GM18499 (cell line): ENCODE data around the gene KIAA1755.

Experiments used
- ATAC-seq: cut with Tn5 transposase; IDR thresholded peaks from one replicate; pipeline ENCODE4 v1.9.1; 2021; ENCODE audit warnings: moderate number of reproducible peaks; ENCODE audit not compliant: insufficient read depth, unreplicated experiment

Gene KIAA1755

DNA sequence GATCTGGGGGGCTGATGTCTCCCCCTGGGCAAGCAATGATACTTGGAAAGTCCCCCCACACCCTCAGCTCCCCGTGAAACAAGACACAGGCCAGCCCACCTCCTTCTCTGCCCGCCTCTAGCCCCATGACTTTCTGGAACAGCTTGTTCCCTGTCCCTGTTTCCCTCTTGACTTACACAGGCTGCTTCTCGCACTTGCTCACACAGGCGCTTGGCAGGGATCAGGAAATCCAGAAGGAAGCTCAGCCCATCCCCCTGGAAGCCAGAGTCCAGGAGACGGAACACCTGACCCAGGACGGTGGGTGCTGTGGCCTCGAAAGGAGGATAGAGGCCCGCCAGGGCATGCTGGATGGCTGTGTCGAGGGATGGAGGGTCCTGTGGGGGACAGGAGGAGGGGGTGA lies 14.8 kb downstream of the KIAA1755 start:
- ATAC-seq, result no peak

DNA sequence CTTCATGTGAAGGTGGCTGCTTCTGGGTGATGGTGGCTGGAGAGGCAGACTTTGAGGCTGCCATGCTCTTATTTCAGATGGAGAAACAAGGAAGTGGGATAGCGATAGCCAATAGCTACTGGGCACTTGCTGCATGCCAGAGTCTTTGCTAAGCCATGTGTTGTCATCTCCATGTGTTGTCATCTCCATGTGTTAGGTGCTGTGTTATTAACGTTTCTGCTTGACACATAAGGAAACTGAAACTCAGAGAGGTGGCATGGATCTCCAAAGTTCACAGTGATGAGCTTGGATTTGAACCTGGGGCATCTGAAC lies 16.9 kb downstream of the KIAA1755 start:
- ATAC-seq, result no peak

DNA sequence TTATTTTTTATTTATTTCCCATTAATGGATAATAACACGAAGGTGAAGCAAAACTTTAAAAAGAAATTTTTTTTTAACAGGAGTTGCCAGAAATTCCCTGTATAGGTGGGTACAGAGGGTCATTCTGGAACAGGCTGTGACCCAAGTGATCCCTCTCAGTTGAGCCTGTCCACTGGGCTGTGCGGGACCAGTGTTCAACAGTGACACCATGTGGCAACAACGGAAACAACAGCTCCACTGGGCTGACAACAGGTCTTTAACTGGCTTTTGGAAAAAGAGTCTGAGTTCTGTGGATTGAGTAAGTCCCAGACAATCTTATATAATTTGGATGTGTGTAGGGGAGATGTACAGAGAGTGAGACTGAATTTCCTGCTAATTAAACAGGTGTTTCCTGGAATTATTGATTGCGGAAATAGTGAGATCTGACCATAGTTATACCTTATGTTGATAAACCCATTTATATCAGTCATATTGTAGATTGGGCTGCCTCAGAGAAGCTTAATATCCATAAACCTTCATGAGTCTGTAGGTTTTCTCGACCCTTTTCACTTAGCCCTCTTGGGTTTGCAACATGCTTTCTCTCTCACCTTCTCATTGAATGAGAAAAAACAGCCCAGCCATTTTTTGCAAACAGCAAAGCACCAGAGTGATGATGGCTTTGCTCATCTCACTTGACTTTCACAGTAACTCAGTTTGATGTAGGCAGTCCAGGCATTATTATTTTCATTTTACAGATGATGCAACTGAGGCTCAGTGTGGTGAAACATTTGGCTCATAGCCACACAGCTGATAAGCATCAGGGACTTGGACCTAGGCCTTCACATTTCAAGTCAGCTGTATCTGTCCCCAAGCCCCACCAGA lies 17.5 kb downstream of the KIAA1755 start:
- ATAC-seq, result no peak

- no peak for ATAC-seq
These were observed 19.3 kb downstream of the KIAA1755 start for GRCh38 chr20:38241201-38241600.

DNA sequence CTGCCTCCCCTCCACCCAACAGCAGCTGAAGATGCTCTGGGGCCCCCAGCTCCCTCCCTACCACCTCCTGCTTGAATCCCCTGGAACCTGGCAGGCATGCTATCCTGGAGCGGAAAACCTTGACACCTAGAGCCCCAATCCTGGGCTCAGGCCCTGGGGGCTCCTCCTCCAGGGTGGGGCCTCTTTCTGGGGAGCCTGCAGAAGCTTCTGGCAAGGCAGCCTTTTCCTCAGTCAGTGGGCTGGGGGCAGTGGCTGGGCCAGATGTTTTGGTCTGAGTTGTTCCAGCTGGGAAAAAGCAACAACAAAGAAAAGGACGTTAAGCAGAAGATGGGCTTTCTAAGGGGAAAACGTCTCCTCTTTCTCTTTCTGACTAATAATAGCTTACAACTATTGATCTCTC lies 21.1 kb downstream of the KIAA1755 start:
- ATAC-seq, result no peak

DNA sequence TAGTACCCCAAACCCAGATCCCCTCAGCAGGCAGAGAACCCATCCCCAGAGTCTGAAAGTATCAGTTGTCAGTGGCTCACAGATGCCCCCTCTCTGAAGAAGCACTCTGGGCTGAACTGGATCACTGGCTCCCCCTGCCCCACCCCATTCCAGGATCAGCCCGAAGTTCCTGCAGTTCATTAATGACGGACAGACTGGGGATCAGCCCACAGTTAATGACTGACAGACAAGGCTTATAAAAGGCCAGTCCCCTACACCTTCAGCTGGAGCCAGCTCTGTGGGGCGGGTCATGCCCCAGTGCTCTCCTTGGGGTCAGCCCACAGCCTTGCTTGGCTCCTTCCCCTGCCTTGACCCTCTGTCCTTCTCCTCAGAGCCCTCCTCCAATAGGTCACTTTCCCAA lies 21.7 kb downstream of the KIAA1755 start:
- no peak for ATAC-seq

DNA sequence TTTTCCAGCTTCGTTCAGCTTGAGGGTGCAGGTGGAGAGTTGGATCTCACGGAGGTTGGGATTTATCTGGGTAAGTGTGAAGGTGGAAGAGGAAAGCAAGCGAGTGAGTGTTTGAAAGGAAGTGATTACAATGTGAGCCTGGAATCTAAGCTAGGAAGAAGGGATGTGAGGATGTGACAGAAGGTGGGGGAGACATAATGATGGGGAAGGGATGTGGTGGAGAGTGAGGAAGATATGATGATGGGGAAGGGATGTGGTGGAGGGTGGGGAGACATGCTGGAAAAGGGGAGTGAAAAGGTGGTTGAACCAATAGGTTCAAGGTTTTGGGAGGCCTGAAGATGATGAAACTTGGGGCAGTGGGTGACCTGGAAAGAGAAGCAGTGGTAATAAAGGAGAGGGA lies 23.2 kb downstream of the KIAA1755 start:
- ATAC-seq, result no peak

DNA sequence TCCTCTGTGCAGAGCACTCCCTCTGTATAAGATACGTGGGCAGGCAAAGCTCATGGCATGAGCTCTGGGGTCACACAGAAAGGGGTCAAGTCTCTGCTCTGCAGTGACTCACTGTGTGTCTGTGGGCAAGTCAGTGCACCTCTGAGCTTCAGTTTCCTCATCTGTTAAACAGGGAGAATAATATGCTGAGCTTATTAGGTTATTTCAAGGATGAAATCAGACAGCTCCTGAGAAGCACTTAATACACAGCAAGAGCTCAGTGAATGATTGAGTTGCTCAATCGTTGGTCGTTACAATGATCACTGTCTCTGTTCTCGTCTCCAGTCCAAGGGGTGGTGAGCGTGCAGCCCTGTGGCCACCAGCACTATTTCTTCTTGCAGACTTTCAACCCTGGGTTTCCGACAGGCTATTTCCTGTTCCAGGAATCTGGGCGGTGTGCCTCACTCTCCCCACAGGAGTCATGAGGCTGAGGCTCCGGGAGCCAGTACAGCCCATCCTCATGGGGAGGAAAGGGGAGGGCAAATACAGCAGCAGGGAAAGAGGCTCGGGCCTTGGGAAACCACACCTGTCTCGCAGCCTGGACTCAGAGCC lies 28.9 kb downstream of the KIAA1755 start:
- ATAC-seq, result no peak

- ATAC-seq, result no peak
These were observed 29.5 kb downstream of the KIAA1755 start for GRCh38 chr20:38230957-38231526.

DNA sequence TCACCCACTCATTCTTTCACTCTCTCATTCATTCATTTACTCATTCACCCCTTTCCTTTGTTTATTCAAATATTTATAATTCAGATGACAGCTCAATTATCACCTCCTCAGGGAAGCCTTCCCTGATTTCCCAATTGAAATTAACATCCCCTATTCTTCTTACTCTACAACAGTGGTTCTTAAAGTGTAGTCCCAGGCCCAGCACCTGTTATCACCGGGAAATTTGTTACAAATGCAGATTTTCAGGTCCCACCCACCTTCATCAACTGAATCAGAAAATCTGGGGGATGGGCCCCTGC lies 30.3 kb downstream of the KIAA1755 start:
- ATAC-seq, result no peak

DNA sequence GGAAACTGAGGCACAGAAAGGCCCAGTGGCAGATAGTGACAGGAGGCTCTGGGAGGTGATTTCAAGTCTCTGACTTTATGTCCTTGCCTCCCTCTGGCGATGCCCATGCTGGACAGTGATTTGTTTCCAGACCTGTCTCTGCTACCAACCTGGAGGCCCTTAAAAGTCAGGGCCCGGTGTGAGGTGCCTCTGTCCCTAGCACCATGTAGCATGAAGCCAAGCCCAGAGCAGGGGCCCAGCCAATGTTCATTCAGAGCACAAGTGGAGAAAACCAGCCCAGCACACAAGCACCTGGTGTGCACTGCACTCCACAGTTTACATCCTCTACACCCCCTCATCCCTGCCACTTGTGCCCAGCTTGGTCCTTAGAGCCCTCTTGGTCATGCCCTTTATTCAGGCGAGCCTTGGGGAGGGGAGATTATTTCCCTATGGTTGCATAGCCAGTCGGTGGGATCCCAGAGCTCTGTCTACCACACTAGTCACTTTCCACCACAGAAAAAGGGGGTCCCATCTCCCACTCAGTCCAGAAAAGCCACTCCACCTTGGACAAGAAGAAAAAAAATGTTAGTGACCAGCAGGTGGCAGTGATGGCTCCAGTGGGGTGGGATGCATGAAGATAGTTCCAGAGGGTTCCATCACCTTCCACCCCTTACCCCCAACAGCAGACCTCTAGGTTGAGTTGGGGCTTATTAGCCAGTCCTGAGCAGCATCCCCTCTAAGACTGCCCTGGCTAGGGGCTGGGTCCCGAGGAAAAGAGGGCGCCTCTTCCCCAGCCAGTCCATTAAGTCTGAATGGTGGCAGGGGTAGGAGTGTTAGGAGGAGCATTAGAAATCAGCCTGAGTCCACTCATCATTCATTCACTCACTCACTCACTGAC lies 30.9 kb downstream of the KIAA1755 start:
- no peak for ATAC-seq

DNA sequence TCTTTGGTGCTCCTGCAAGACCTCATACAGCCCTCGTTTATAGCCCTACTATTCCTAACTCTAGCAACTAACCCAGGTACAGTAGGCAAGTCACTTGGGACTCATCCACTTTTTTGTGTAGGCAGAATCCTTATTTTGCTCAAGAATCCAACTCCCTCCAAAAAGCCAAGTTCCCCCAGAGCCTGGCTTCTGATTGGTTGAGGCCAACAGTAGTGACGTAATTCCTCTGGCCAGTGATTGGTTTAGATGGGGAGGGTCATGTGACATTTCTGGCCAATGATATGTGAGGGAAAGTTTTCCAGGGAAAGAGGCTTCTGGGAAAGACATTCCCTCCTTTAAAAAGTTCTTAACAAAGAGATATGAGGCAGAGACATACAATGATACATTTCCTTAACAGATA lies 32.1 kb downstream of the KIAA1755 start:
- ATAC-seq, result no peak

DNA sequence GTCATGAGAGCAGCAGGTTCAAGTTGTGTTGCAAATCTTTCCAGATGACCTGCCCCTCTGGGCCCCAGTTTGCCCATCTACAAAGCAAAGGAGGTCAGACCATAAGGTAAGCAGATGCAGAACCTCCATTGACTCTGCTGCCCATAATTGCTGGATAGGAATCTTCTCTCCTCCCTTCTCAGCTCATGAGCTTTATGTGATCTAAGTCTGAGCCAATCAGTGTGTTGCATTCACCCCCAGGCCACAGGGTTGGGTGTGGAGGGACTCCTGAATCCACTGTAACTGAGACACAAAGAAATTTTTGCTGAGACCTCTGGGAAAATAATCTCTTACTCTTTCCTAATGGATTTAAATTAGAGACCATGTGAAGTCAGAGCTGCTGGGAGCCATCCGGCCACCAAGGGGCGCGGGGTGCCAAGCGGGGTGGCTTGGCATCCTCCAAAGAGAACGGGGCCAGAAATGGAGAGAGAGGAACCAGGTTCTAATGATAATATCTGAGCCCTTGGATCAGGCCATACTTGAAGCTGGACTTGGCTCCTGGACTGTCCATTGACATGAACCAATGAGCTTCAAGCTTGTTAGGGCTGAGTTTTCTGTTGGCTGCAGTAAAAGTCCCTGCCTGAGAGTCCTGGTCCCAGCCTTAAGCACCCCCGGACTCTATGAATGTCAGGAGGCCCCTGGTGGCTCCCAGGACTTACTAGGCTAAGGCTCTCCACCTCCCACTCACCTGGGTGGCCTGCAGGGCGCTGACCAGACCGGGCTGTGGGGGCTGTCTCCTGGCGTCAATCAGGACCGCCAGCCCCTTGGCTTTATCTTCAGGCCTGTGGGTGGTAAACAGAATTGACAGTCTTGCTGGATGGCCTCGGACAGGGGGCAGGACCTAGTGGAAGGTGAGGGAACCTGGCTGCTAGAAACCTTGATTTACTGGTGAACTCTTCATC lies 32.8 kb downstream of the KIAA1755 start:
- ATAC-seq, result no peak

DNA sequence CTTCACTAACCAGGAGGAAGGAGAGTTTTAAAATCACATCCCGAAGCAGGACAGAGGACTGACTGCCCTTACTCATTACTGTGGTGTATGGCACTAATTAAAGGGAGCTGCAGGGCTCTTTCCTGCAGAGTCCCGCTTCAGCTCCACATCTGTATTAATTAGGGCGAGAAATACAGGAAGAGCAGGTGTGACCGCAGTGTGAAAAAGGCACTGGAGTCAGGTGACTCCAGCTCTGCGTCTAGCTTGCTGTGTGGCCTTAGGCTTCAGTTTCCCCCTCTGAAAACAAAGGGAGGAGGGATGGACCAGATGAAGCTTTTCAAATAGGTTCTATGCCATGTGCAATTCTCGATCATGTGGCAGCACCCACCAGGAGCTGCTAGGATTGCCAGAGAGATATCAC lies 34.0 kb downstream of the KIAA1755 start:
- no peak for ATAC-seq

GRCh38 chr20:38225900-38226263 lies 34.7 kb downstream of the KIAA1755 start:
- ATAC-seq, result no peak

GRCh38 chr20:38225240-38225899 lies 35.2 kb downstream of the KIAA1755 start:
- ATAC-seq, result no peak

DNA sequence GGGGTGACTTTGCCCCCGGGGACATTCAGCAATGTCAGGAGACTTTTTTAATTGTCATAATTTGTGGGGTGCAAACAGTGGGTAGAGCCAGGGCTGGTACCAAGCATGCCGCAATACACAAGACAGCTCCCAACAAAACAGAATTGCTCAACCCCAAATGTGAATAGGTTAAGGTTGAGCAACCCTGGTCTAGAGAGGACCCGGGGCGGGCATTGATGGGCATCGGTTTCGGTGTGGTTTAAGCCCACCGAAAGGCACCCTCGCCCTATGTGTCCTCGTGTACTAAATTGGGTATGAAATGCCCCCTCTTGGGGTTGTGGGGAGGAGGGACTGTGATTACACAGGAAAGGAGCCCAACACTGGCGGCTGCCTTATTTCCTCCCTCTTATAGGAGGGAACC lies 36.0 kb downstream of the KIAA1755 start:
- no peak for ATAC-seq

DNA sequence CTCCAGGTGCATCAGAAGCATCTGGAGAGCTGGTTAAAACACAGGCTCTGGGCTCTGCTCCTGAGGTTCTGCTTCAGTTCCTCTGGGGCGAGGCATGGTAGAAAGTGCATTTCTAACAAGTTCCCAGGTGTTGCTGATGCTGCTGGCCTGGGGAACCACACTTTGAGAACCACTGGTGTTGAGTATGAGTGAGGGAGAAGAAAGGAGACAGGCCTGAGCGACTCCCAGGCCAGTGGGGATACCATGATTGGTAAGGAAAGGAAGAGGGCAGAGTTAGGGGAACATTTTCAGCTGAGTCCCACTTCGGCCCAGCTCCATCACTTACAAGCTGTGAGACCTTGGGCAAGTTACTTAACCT lies 36.8 kb downstream of the KIAA1755 start:
- no peak for ATAC-seq

DNA sequence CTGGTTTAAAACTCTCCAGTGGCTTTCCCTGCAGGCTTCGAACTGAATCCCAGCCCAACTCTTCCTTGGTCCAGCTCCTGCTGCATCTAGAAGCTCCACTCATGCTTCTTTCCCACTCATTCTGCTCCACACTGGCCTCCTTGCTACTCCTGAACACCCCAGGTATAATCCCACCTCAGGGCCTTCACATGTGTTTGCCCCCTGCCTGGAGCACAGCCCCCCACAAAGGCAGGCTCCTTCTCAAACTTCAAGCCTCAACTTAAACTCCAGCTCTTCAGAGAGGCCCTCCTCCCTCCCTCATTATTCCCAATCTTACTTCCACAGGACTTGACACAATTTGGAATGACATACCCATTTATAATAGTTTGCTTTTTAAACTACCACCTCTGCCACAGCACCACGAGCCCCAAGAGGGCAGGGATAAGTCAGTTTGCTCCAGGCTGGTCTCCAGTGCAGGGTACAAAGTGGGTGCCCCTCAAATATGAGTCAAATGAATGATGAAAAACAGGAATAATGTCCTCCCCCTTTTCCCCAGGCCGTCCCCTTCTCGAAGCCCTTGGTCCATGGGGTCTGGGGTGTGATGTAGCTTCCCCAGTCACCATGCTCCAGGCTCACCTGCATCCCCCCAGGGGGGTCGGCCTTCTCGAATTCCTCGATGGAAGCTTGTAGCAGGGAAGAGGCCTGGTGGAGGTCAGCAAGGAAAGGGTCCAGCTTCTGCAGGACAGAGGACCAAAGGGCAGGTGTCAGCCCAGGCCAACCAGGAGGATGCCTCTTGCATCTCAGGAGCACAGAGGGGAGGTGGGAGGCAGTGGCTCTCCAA lies 37.4 kb downstream of the KIAA1755 start:
- no peak for ATAC-seq
